Endothelial cell of hepatic sinusoid (primary cell): Measurements from ENCODE around the gene ENTPD1.
"Not testable (repeated sequence)": the region's sequence is repeated elsewhere in the genome, so short reads cannot be mapped to it uniquely, and the experiment has no call there.

Experiments
- in situ Hi-C: cut with HindIII; loops from 2 replicates; pipeline ENCODE4 v1.10.0; 2017; ENCODE audit warnings: low sequenced_read_pairs

The ENTPD1 gene

DNA sequence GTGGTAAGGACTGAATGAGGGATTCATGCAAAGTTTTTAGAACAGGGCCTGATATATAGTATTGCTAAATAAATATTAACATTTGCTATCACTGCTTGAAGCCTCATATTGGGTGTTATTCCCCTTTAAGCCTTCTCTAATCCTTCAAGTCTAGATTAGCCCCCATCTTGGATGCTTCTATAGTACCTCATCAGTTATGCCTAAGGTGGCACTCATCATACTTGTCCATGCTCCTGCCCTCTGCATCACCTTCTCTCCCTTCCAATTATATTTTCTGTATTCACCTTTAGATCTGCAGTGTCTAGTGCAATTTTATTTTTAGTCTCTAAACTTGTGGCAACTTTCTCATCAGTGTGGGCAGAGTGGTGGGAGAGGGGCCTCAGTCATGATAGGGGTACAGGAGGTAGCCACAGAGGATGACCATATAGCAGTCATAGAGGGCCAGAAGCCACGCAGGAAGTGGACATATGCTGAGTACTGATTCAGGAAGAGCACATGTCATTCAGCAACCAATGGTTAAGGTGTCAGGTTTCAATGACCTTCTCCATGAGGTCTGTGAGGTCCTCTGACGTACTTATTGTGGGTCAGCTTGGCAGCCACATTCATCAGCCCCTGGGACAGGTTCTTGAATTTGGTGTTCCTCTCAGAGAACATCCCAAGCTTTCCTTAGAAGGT, 2.5 kb downstream of the ENTPD1 start:
- in situ Hi-C loops = no loop called here

DNA sequence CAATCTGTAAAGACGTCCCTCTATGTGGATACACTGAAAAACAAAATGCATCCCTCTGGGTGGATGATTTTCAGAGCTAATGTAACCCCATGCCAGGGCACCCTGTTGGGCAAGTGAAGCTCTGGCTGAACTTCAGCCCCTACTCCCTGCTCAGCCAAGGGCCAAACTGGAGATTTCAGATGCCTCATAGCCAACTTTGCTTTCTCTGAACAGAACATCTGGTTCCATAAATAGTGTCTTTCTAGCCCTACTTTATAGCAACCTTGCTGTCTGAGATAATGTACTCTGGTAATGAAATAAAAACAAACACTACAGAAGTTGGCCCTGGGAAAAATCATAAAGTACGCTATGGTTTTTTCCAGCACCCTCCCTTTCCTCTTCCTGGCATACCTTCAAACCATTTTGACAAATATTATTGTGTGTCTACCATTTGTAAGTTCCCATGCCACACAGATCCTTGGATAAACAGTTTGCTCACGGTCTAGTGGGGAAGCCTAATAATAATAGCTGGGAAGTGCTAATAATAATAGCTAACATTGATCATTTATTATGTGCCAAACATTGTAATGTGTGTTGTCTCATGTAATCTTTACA, 3.4 kb downstream of the ENTPD1 start:
- in situ Hi-C loops = no loop called here

DNA sequence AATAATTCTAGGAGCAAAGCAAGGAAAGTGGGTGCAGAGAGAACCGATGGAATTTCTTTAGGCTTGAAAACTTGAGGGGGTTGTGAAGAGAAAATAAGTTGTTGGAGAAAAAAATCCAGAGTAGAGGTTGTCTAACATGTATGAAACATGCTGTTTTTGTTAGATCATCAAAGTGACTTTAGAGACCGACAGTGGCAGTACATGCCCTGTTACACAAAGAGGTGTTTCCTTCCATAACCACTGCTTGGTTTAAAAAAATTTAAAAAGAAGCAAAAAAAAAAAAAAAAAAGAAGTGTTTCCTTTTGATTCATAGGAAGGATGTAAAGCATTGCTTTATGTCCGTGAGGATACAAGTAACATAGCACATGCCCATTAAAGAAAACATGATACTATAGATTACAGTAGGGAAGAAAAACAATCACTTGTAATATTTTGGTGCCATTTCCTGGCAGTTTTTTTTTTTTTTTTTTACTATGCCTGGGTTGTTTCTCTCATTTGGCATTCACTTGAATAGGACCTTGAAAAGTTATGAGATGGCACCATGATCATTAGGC, 6.1 kb downstream of the ENTPD1 start:
- in situ Hi-C loops = no loop called here

DNA sequence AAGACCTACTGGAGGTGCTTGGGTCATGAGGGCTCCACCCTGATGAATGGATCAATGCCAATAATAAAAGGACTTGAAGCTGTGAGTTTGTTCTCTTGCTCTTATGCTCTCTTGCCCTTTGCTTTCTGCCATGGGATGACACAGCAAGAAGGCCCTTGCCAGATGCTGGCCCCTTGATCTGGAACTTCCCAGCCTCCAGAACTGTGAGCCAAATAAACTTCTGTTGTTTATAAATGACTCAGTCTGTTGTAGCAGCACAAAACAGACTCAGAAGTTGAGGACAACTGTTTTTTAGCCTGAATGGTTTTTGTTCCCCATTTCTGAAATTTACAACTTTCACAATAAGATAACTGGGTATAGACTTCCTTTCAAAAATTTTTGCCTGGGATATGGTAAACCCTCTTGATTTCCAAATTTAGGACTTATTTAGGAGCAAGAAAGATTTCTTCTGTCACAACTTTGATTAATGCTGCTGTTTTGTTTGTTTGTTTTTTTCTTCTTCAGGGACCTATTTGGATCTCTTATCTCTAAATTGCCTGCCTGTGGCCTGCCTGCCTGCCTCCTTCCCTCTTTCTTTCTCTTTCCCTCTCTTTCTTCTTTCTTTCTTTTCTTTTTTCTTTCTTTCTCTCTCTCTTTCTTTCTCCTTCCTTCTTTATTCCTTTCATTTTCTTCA, 12.1 kb downstream of the ENTPD1 start:
- in situ Hi-C loops = no loop called here

DNA sequence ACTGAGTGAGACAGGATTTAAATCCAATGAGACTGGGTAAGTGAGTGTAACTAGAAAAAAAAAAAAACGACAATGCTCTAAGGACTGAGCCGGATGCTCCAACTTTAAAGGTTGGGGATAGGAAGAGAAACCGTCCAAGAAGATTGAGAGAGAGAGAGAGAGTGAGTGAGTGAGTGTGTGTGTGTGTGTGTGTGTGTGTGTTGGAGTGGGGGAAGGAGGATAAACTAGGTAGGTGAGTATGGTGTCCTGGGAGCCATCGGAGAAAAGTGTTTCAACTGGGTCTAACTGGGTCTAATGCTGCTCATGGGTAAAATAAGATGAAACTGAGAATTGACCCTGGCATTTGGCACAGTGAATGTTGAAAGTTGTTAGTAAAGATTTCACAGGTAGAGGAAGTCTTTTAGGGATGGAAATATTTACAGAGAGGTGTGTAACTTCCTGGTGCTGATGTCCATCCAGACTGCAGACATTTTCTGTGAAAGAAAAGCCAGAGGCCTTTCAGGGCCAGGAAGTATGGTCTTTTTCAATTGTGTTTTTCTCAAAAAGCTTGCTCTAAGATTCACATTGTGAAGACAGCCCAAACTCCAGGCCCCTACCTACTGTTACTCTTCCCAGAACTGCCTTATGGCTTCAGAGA, 14.2 kb downstream of the ENTPD1 start:
- in situ Hi-C loops = no loop called here

DNA sequence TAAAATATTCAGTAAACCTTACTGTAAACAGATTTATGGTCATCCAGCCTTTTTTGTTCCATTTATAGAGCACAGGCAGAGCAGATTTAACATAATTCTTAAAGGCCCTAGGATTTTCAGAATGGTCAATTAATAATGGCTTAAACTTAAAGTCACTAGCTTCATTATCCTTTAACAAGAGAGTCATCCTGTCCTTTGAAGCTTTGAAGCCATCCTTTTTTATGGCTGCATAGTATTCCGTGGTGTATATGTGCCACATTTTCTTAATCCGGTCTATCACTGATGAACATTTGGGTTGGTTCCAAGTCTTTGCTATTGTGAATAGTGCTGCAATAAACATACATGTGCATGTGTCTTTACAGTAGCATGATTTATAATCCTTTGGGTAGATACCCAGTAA, 17.5 kb downstream of the ENTPD1 start:
- in situ Hi-C loops = not testable (repeated sequence)

DNA sequence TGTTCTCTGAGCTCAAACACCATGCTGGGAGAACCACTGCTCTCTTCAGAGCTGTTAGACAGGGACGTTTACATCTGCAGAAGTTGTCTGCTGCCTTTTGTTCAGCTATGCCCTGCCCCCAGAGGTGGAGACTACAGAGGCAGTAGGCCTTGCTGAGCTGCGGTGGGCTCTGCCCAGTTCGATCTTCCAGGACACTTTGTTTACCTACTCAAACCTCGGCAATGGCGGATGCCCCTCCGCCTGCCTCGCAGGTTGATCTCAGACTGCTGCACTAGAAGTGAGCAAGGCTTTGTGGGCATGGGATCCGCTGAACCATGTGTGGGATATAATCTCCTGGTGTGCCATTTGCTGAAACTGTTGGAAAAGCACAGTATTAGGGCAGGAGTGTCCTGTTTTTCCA, 21.7 kb downstream of the ENTPD1 start:
- in situ Hi-C loops = not testable (repeated sequence)

DNA sequence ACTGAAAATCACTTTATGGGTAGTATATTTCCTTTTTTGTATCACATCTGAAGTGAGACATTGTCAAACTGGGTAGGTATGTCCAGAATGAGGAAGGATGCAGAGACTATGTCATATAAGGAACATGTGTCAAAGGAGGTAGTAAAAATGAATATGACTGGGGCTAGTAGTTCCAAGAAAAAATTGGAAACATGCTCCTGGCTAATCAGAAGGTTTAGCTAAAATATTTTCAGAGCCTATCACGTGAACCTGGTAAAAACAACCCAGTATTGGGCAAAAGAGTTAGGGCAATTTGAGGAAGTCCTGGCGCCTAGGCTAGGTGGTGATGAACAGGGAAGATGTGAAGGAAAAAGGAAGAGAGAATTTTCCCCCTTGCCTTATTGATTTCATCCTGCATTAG, 26.4 kb downstream of the ENTPD1 start:
- in situ Hi-C loops = no loop called here

DNA sequence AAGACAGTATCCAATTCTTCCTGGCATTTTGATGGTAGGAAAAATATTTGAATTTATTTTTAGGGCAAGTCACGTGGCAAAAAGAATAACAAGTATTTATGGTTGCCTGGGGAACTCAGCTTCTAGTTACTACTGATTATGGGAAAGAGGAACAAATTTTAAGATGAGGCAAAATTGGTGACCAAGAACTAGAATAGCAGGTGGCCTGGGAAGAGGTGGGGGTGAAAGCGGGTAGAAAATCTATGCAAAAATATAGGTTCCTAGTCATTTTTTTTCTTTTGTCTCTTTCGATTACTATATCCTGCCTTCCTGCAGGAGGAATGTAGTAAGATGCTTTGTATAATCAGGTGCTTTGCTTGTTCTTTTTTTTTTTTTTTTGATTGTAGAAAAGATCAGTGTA, 27.8 kb downstream of the ENTPD1 start:
- in situ Hi-C loops = no loop called here

DNA sequence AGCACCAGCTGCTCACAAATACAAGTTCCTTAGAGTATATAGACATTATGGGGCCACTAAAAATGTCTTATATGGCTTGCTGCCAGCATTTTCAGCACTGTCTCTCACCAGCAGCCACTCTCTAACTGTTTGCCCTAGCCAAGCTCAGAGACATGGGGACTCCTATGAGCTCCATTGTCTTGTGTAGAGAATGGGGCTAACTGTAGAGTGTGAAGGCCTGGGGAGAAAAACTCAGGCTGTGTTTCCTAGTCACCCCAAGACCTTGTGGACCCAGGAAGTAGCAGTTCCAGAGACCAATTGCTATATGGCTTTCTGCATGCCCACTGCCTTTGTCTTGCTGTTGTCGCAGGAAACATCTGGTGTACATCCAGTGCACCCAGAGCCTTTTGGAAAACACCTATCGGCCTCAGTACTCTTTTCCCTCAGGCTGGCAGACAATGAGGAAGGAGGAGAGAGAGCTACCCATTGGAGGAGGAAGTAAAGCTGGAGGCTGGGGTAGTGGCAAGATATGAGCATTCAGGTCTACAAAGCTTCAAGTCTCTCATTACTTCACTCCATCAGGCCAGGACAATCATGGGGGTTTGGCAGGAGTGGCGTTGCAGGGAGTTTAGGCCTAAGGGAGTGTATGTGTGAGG, 28.4 kb downstream of the ENTPD1 start:
- in situ Hi-C loops = no loop called here

DNA sequence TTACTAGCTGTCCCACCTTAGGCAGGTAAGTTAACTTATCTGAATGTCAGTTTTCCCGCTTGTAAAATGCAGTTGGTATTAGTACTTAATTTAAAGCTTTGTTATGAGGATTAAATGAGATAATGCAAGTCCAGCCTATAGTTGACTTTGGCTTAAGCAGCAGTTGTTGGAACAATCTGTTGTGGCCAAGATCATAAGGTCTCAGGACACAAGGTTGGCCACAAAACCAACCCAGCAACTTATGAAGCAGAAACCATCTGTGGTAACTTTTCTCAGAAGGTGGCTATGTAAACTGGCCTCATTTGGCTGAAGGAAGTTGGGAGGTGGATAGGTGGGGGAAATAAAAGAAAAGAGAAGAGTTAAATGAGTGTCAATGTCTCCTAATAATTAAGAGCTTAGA, 29.4 kb downstream of the ENTPD1 start:
- in situ Hi-C loops = loop anchor here (5.0 kb wide), 1 partner anchor 52 kb away; no protein-coding TSS in a partner anchor

DNA sequence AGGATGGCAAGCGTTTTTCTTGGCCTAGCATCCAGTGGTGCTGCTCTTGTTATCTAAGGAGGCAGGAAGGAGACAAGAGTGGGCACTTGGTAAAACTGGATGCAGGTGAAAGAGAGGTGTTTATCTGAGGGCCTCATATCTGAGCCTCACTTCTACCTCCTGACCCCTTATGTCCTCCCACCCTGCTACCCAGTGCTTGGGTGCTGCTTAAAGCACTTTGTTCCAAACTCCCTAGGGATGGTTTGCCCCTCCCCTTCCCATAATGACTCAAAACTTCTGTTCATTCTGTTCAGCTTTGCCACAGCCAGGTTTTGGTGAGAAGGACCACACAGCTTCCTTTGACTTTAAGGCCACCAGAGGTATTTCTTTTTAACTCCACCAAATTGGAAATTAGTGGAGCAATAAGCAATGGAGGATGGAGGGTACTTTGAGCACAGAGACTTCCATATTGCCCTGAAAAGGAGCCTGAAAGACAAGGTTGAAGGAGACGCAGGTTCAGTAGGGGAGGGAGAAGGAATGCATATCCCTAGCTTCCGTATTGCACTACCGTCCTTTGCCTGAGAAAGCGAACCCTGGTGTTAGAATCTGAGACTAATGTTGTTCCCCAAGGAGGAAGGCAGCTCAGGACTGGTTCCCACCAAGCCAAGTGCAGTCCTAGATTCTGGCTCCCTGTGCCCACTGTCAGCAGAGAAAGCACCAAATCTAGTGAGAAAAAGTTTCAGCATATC, 30.1 kb downstream of the ENTPD1 start:
- in situ Hi-C loops = loop anchor here (5.0 kb wide), 1 partner anchor 51 kb away; no protein-coding TSS in a partner anchor

DNA sequence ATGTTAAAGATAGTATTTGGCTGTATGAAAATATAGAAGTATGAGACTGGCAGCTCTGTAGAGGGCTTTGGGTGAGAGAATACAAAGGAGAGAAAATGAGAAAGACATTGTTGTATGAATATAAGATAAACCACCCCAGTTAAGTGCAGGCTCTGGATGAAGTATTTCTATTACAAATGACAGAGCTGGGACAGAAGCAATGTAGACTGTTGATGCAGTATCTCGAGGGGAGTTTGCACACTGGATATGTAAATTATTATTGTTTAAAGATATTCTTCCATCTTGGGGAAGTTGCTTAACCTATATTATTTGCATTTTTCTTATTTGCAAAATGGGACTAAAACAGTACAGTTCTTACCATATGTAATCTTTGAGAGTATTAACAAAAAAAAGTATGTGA, 31.5 kb downstream of the ENTPD1 start:
- in situ Hi-C loops = loop anchor here (5.0 kb wide), 1 partner anchor 50 kb away; no protein-coding TSS in a partner anchor

DNA sequence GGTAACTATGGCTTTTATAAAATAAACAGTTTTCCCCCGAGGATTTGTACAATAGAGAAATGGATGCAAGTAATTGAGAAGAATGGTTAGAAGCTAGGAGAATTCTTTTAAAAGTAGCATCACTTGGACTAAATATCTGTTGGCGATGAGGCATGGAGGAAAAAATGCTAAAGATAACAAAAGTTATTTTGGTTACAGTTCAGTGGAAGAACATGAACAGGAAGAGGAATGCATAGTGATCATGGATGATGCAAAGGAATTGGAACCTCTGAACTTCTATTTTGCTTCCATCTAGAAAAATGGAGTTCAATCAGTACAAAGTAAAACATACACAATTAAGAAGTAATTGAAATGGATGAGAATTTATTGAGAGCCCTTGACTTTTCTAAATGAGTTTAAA, 32.9 kb downstream of the ENTPD1 start:
- in situ Hi-C loops = loop anchor here (5.0 kb wide), 1 partner anchor 48 kb away; no protein-coding TSS in a partner anchor

DNA sequence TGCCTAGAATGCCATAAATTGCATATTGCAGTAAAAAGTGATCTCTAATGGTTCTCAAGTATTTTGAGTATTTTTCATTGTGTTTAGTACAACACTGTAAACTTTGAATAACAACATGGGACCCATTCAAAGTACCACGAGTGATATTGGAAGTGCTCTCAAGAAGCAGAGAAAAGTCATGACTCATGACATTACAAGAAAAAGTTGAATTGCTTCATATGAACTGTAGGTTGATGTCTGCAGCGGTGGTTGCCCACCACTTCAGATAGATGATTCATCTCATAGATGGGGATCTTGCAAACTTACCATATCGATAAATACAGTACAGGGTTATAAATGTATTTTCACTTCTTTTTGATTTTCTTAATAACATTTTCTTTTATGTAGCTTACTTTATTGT, 33.9 kb downstream of the ENTPD1 start:
- in situ Hi-C loops = loop anchor here (5.0 kb wide), 1 partner anchor 47 kb away; no protein-coding TSS in a partner anchor

DNA sequence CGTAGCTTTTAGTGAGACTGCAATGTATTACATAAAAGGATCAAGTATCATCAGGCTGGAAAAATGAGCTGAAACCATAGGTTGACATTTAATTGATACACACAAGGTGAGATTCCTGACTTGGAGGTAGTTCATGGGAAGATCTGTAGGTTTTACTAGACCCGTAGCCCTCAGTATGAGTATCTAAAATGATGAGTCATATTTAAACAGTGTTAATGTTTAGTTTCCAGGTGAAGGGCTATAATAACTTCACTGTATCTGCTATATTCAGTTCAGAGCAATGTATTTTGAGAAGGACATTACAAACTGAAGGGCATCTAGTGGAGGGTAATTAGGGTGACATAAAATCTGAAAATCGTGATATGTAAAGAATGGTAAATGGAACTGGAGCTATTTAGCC, 35.0 kb downstream of the ENTPD1 start:
- in situ Hi-C loops = no loop called here

DNA sequence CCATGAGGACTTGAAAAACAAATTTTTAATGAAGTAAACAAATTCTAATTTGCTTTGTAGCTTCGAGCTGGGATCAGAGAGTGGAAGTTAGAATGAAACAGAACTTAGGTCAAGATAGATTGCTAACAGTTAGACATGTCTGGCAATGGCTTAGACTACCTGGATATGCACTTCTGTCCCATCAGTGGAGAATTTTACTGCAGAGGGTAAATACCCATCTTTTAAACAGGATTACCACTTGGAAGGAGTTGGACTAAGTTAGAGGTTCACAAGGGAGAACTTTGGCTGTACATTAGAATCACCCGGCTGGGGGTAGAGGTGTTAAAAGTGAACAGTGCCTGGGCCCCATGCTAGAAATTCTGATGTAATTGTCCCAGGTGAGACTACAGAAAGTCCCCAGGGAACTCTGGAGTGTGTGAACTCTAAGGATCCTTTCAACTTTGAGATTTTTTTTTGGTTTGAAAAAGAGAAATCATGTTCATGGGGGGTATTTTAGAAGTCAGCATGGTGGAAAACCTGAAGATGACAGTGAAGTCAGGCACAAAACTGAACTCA, 35.5 kb downstream of the ENTPD1 start:
- in situ Hi-C loops = no loop called here

DNA sequence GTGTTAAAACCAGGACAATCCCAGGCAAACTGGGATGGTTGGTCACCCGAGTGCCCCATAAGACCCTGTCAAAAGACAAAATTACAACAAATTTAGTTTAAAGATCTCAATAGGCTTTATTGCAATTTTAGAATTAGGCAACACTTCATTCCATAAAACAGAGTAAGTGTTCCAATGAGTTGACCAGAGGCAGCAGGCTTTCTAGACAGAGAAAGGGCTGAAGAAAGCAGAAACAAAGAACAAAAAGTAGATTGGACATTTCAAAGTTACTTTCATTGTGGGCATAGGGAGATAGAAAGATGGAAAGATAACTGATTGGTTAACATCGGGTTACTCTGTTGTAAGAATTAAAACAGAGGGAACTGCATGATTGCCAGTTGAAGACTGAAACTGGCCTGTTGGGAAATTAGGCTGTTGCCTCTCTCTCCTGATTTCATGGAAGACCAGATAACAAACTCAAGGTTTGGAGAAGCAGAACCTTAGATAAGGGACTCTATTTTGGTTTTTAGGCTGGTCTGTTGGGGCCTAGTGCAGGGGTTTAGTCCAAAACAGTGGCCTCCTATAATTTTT, 36.3 kb downstream of the ENTPD1 start:
- in situ Hi-C loops = no loop called here

DNA sequence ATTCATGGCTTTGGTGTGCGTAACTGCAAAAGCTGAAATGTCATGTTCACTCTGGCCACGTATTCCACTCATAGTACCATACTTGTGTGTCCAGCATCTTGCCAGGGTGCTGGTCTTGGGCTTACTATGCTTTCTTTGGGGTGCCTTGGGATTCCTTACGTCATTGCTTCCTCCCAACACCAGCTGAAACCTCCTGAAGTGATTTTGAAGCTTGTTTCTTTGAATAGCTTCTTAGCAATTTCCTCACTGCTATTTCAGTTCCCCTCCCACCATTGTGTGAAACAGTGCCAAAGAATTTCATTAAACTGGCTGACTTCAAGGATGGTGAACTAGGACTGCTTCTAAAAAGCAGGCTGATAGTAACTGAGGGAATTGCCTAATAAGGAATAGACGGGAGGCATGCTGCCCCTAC, 36.9 kb downstream of the ENTPD1 start:
- in situ Hi-C loops = no loop called here
